Endometrium (tissue), 2 donors: ENCODE results near the gene SGPP2.

Experiments
- FAIRE-seq: peaks from 2 replicates; lab custom pipeline; 2012; peaks lifted over from hg19 to GRCh38; lab: Jason Lieb, UNC
- donor health status: control.
- donor health status: control.

Gene SGPP2

GRCh38 chr2:222470802-222471468 lies 46.6 kb downstream of the SGPP2 start:
- FAIRE-seq = no peak

- FAIRE-seq = no peak
Measured at GRCh38 chr2:222477962-222478608, 53.7 kb downstream of the SGPP2 start.

GRCh38 chr2:222479859-222480258 lies 55.5 kb downstream of the SGPP2 start:
- no peak for FAIRE-seq

- no peak for FAIRE-seq
Measured at GRCh38 chr2:222480497-222480896, 56.2 kb downstream of the SGPP2 start.

GRCh38 chr2:222481941-222482340 lies 57.6 kb downstream of the SGPP2 start:
- FAIRE-seq = no peak

GRCh38 chr2:222483513-222484039 lies 59.2 kb downstream of the SGPP2 start:
- FAIRE-seq = no peak

- no peak for FAIRE-seq
Measured at GRCh38 chr2:222485367-222486211, 61.2 kb downstream of the SGPP2 start.

GRCh38 chr2:222490131-222490530 lies 65.8 kb downstream of the SGPP2 start:
- no peak for FAIRE-seq

- no peak for FAIRE-seq
Measured at GRCh38 chr2:222492683-222493082, 68.3 kb downstream of the SGPP2 start.

GRCh38 chr2:222494104-222494739 lies 69.9 kb downstream of the SGPP2 start:
- no peak for FAIRE-seq

- FAIRE-seq = no peak
Measured at GRCh38 chr2:222495388-222495787, 71.0 kb downstream of the SGPP2 start.

- FAIRE-seq = no peak
Measured at GRCh38 chr2:222499226-222499625, 74.9 kb downstream of the SGPP2 start.

GRCh38 chr2:222504191-222504590 lies 79.8 kb downstream of the SGPP2 start:
- no peak for FAIRE-seq

- no peak for FAIRE-seq
Measured at GRCh38 chr2:222504719-222505118, 80.4 kb downstream of the SGPP2 start.

GRCh38 chr2:222506230-222506935 lies 82.0 kb downstream of the SGPP2 start:
- FAIRE-seq = no peak

GRCh38 chr2:222514901-222515300 lies 90.6 kb downstream of the SGPP2 start:
- FAIRE-seq = no peak

GRCh38 chr2:222518570-222519381 lies 94.4 kb downstream of the SGPP2 start:
- no peak for FAIRE-seq

- FAIRE-seq = no peak
Measured at GRCh38 chr2:222521099-222521498, 96.8 kb downstream of the SGPP2 start.

GRCh38 chr2:222522082-222522481 lies 97.7 kb downstream of the SGPP2 start:
- FAIRE-seq = no peak

GRCh38 chr2:222523783-222524544 lies 99.6 kb downstream of the SGPP2 start:
- no peak for FAIRE-seq
